ENCODE results near the gene SNAPC4. TPM values are rescaled to one million over a fixed set of nuclear protein-coding genes. Genes with fewer than 3 reads are reported as not detected.

Gene SNAPC4
- total RNA-seq, 1 experiment from 2014 or later: 29.7 TPM

DNA sequence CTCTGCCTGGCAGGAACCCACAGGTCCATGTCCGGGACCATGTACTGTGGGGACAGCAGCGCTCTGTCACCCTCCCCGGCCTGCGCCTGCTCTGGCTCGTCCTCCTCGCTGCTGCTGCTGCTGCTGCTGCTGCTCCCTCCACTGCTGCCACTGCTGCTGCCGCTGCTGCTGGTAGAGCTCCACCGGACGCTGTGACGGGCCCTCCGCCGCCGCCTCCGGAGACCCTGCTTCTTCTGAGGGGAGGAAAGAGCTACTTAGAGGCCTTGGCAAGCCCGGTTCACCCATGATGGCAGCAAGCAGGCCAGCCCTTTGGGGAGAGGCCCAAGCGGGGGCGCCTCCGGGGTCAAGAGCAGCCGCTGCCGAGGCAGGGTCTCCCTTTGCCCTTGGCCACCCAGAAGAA is 16.5 kb downstream of the SNAPC4 start:
- Histone ChIP-seq H3K79me2 (ENCODE audit: insufficient read depth, low read length) (no peaks in the 10 kb centered on the region), H3K14ac (ENCODE audit: insufficient read depth, low read length) (no peak overlapping the region), H2BK12ac (ENCODE audit: insufficient read length, low read depth, low read length) (no peak overlapping the region), H3K27ac (ENCODE audit: insufficient read length, low read depth, low read length) (no peak overlapping the region), H4K20me1 (ENCODE audit: control insufficient read depth, insufficient read depth, insufficient read length) (no peaks in the 10 kb centered on the region), H3K4ac (ENCODE audit: low read depth, low read length) (no peak overlapping the region), H3K79me1 (ENCODE audit: insufficient read depth, low read depth, low read length, poor library complexity, severe bottlenecking) (no peaks in the 10 kb centered on the region), H4K91ac (ENCODE audit: insufficient read length, low read depth, low read length) (no peak overlapping the region), H3K23ac (ENCODE audit: insufficient read length, low read depth, low read length) (no peak overlapping the region), H2AFZ (ENCODE audit: low read length) (no peak overlapping the region), H3K56ac (ENCODE audit: insufficient read length, low read depth, low read length) (no peak overlapping the region), H3K4me1 (ENCODE audit: insufficient read depth, low read length) (no peaks in the 10 kb centered on the region), H2BK5ac (ENCODE audit: insufficient read length, low read length) (no peak overlapping the region), H3K23me2 (ENCODE audit: insufficient read length, low read depth, low read length, poor library complexity, severe bottlenecking) (no peaks in the 10 kb centered on the region), H3K27me3 (ENCODE audit: insufficient read depth, low read length) (no peaks in the 10 kb centered on the region), H4K5ac (ENCODE audit: insufficient read length, low read depth, low read length) (no peak overlapping the region), H2AK5ac (ENCODE audit: insufficient read length, low read length) (no peak overlapping the region), H3K9me3 (ENCODE audit: control insufficient read depth, low read depth, low read length) (no peaks in the 10 kb centered on the region), H2BK120ac (ENCODE audit: low read depth, low read length, poor library complexity, severe bottlenecking) (no peak overlapping the region), H4K8ac (replicated peaks; ENCODE audit: insufficient read length, low read depth, low read length) (no peak overlapping the region), H2BK15ac (ENCODE audit: low read depth, low read length) (no peak overlapping the region), H3K18ac (ENCODE audit: insufficient read length, low read depth, low read length) (no peak overlapping the region), H3K9ac (ENCODE audit: extremely low read depth, insufficient read length, low read length) (no peak overlapping the region), H3K4me2 (ENCODE audit: insufficient read depth, insufficient read length, low read length) (no peak overlapping the region), H2BK20ac (ENCODE audit: low read depth, low read length, poor library complexity, severe bottlenecking) (no peak overlapping the region), H3T11ph (ENCODE audit: low read length) (no peak overlapping the region)
- Mint-ChIP-seq H3K36me3 (ENCODE audit: insufficient read depth in 1 of 3, low read depth in 3 of 3) (peaks cover 25 to 71% (median 54%) of the 10 kb centered on the region in 3 experiments; a peak in 6 of 7 replicates), H3K27me3 (ENCODE audit: low read depth) (no peaks in the 10 kb centered on the region), H3K9me3 (no peaks in the 10 kb centered on the region), H3K27ac (no peak overlapping the region), H3K4me3 (no peak overlapping the region), H3K4me1 (no peaks in the 10 kb centered on the region)
- WGBS (ENCODE audit: extremely low coverage, insufficient read length, low lambda C conversion rate): no CpG with 5 or more reads among the region's 20 CpGs
- TF ChIP-seq, protein P1, sequence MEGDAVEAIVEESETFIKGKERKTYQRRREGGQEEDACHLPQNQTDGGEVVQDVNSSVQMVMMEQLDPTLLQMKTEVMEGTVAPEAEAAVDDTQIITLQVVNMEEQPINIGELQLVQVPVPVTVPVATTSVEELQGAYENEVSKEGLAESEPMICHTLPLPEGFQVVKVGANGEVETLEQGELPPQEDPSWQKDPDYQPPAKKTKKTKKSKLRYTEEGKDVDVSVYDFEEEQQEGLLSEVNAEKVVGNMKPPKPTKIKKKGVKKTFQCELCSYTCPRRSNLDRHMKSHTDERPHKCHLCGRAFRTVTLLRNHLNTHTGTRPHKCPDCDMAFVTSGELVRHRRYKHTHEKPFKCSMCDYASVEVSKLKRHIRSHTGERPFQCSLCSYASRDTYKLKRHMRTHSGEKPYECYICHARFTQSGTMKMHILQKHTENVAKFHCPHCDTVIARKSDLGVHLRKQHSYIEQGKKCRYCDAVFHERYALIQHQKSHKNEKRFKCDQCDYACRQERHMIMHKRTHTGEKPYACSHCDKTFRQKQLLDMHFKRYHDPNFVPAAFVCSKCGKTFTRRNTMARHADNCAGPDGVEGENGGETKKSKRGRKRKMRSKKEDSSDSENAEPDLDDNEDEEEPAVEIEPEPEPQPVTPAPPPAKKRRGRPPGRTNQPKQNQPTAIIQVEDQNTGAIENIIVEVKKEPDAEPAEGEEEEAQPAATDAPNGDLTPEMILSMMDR (conservative IDR thresholded peaks at IDR 0.05): no peak
- DNase-seq: no peak
